GM11168 (cell line): ENCODE measurements around the gene CEP85.
"Not testable (repeated sequence)": the region's sequence is repeated elsewhere in the genome, so short reads cannot be mapped to it uniquely, and the experiment has no call there.

Experiments
- in situ Hi-C: fragments of 300-500 bp; cut with MboI; formaldehyde crosslinking; loops from one replicate; pipeline ENCODE4 v1.12.0; 2022; ENCODE audit warnings: low sequenced_read_pairs; ENCODE audit not compliant: unreplicated experiment

CEP85 gene

GRCh38 chr1:26306290-26307229, 72.6 kb downstream of the CEP85 start, which contains the start of gene UBXN11:
UBXN11 (minus strand) TSS chr1:26306636; CDS start chr1:26302883, 3,753 bp downstream.
- in situ Hi-C loops = no loop called here

DNA sequence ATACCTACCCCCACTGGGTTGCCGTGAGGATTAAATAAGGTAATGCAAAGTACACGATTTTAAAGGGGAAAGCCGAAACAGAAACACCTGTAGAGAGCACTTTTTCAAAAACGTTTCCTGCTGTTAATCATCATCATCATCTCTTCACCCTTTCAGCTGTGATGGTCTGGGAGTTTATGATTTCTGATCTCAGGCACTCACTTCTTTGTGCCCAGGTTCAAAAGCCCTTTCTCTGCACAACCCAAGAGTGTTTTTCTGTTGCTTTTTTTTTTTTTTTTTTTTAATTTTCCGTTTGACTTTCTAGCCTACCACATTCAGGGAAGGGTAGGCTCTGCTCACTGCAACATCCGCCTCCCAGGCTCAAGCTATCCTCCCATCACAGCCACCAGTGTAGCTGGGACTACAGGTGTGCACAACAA, 73.4 kb downstream of the CEP85 start:
- in situ Hi-C loops = no loop called here

DNA sequence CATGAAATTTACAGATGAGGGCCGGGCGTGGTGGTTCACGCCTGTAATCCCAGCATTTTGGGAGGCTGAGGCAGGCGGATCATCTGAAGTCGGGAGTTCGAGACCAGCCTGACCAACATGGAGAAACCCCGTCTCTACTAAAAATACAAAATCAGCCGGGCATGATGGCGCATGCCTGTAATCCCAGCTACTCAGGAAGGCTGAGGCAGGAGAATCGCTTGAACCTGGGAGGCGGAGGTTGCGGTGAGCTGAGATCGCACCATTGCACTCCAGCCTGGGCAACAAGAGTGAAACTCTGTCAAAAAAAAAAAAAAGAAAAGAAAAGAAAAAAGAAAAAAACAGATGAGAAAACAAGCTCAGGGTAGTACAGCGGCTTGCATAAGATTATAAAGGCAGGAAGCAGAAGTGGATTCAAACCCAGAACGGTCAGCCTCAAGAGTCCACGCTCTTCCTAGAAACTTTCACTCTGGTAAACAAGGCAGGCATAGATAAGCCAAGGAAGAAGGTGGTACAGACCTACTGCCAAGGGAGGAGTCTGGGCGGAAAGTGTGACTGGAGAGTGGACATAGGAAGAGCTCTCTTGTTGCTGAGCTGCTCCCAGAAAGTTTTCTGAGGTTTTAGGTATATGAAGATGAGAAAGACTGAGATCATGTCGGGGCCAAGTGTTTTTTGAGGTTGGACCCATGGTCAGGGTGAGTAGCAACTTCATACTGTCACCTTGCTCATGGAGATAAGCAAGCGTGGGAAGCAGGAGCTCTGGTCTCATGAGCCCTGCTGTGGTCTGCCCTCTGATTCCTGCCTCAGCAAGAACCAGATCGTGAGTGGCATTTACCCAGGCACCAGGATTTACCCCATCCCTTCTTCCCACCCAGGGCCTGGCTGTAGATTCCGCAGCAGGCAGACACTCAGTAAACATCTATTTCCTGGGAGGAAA, 74.2 kb downstream of the CEP85 start:
- in situ Hi-C loops = not testable (repeated sequence)

DNA sequence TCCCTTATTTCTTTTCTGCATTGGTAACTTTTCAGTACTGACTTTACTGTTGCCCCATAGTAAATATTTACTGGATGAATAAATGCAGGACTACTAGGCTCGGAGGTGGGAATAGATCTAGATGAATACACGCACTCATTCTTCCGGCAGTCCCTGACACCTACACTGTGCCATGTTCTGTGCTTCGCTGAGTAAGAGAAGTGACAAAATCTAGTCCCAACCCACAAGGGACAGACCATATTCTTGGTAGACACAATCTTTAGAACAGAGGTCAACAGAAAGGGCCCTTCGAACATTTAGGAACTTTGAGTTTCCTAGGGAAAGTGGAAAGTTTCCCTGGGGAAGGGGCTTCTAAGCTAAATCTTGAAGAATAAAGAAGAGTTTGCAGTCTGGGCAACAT, 80.5 kb downstream of the CEP85 start:
- in situ Hi-C loops = no loop called here

DNA sequence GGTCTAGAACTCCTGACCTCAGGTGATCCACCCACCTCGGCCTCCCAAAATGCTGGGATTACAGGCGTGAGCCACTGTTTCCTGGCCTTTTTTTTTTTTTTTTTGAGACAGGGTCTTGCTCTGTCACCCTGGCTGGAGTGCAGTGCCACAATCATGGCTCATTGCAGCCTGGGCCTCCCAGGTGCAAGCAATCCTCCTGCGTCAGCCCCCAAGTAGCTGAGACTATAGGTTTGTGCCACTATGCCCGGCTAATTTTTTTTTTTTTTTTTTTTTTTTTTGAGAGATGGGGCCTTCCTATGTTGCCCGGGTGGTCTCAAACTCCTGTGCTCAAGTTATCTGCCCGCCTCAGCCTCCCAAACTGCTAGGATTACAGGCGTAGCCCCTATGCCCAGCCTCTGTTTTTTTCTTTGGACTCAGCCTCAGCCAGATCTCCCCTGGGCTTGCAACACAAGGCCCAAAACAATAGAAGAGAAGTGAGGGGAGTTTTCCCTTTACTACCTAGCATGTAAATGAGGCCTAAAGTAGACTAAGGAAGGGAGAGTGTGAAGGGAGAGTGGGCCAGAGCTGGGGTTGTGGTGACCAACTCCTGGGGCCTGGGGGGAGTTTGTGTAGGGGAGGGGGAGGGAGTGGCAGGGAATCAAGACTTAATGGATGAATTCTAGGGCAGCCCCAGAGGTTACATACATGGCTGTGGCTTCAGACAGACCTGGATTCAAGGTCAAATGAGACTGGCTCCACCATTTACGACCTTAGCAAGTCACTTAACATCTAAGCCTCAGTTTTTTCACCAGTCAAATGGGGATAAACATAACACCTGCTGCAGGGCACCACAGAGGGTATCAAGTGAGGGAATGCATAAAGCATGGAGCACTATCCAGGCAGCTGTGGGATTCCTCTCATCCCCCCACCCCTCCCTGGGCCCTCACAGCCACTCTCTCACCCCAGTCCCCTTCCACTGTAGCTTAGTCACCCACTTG, 82.2 kb downstream of the CEP85 start:
- in situ Hi-C loops = no loop called here

DNA sequence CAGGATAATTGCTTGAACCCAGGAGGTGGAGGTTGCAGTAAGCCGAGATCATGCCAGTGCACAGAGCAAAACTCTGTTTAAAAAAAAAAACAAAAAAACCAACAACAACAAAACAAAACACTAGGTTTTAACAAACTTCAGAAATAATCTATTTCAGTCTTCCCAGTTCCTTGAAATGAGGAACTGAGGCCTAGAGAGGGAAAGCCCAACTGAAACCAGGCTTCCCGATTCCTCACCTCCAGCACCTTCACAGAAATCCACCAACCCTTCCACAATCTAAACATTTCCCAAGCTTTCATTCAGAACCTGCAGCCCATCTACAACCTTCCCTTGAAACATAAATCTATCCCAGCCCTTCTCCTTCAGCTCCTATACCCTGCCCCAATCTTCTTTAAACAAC, 83.1 kb downstream of the CEP85 start:
- in situ Hi-C loops = no loop called here

DNA sequence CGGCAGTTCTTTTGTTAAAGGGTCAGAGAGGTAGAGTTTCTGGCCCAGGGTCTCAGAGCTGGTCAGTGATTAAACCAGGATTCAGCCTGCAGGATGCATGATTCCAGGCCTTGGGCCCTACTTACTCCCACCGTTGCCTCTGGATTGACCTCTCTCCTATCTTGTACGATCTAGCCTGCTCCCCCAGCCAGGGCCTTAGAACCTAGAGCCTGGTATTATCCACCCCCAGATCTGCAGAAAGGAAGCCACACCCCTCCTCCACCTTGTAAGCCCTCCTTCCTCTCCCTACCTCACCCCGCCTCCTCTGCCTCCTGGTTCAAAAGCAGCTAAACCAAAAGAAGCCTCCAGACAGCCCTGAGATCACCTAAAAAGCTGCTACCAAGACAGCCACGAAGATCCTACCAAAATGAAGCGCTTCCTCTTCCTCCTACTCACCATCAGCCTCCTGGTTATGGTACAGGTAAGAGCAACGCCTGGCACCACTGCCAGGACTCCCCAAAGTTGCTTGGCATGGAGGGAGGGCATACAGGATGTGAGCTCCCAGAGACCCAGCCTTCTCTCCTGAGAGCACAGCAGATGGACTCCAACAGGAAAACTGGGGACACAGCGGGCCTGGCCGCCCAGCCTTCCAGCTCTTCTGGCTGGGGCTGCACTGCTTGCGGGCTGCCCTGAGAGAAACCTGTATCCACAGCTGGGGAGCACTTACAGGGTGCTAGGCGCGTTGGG, 83.8 kb downstream of the CEP85 start, which contains the start of gene CD52:
Gene CD52, plus strand, starts transcription at position 347 of the 726 bp plus-strand sequence. Its CDS starts 60 bp downstream, at position 407.
- in situ Hi-C loops = no loop called here

DNA sequence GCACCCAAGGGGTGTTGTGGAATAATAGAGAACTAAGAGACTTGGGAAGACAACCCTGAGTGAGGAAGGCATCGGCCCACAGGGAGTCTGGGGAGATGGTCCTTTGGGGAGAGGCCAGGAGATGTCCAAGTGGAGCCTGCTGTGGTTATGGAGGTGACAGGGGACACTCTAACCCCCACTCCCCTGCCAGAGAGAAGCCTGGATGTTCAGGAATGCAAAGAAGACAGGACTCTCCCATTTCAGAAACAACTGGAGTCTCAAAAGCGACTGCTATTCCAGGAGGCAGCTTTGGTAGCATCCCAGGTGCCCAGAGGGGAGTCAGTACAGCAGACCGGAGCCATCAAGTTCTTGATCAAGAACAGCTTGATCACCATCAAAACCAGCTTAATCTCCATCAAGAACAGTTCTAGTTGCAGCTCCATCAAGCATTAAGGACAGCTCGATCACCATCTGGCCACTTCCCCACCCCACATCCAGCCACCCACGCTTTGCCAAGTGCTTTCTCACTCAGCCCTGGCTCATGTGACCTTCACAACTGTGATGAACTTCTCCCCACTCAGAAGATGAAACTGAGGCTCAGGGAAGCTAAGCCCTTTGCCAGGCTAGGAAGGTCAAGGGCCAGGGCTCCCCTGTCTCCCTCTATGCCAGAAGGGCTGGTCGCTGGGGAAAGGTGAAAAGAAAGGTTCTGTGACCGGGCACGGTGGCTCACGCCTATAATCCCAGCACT, 84.5 kb downstream of the CEP85 start:
- in situ Hi-C loops = no loop called here

DNA sequence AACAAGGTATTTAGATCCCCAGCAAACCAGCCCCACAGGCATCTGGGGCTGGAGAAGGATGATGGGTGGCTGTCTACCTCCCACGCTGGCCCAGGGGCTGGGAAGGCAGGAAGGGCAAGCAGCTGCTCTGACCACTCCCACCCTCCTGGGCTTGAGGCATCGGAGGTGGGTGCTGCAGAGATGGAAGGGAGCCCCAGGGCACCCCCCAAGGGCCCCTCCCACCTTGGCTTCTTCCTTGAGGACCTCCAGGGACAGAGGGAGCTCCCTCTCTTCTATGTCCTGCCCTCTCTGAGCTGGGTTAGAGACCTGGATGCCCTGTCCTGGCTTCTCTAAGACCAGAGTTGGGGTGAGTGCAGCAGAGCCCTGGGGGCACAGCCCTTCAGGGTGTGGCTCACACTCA, 86.9 kb downstream of the CEP85 start:
- in situ Hi-C loops = loop anchor here (5.0 kb wide), 1 partner anchor 44 kb away; no protein-coding TSS in a partner anchor

GRCh38 chr1:26321315-26322041, 87.5 kb downstream of the CEP85 start:
- in situ Hi-C loops = loop anchor here (5.0 kb wide), 1 partner anchor 44 kb away; no protein-coding TSS in a partner anchor

GRCh38 chr1:26322042-26322331, 88.0 kb downstream of the CEP85 start:
- in situ Hi-C loops = loop anchor here (5.0 kb wide), 1 partner anchor 45 kb away; no protein-coding TSS in a partner anchor

GRCh38 chr1:26323382-26323781, 89.4 kb downstream of the CEP85 start:
- in situ Hi-C loops = loop anchor here (5.0 kb wide), 1 partner anchor 46 kb away; no protein-coding TSS in a partner anchor

DNA sequence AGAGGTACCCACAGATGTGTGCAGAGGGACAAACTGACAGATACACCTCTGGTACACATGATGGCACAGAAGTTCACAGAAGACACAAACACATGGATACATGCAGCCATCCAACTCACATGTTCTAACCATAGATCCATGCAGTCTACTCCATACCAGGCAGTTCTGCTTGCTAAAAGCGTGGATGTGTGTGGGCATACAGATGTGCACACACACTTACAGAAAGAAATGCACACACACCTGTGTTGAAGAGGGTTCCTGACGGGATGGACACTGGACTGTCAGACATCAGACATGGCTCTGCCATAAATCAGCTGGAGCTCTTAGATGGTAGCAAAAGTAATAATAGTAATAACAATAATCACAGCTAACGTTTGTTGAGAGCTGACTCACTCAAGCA, 90.5 kb downstream of the CEP85 start:
- in situ Hi-C loops = loop anchor here (5.0 kb wide), 1 partner anchor 47 kb away; no protein-coding TSS in a partner anchor

DNA sequence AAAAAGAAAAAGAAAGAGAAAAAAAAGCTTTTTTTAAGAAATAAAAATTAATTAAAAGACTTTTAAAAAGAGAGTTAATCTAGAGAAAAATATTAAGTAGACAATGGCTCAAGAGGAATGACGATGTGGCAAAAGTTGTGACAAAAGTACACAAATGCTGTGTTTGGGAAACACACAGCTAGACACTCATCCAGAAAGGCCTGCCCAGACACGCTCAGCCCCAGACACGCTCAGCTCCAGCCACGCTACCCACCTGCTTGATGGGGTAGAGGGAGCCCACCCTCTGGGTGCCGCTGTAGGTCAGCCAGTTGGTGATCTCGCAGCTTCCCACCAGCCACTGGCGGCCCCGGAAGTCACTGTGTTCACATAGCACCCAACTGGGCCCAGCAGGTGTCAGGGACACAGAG, 94.0 kb downstream of the CEP85 start:
- in situ Hi-C loops = no loop called here
